Ecto neural progenitor cell (in vitro differentiated cells): ENCODE data around the gene BEGAIN.

ENCODE experiments used
- DNase-seq: peaks from one replicate; pipeline ENCODE4 v3.0.0-alpha.2; 2018; ENCODE audit warnings: low spot score

Gene BEGAIN

GRCh38 chr14:100536721-100537445, 50.3 kb downstream of the BEGAIN start:
- DNase-seq, result peak; percentile 37

DNA sequence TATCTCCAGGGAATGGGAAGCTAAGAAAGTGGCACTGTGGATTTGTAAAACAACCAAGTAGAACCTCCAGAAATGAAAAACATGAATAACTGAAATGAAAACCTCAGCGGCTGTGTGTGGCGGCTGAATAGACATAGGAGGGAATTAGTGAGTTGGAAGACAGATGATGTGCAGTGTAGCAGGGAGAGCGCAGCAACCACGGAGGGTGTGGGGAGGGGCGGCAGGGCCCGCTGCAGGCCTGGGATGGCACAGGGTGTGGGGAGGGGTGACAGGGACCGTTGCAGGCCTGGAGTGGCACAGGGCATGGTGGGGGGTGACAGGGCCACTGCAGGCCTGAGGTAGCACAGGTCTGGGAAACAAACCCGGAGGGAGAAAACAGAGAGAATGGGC, 51.1 kb downstream of the BEGAIN start:
- no peak for DNase-seq

DNA sequence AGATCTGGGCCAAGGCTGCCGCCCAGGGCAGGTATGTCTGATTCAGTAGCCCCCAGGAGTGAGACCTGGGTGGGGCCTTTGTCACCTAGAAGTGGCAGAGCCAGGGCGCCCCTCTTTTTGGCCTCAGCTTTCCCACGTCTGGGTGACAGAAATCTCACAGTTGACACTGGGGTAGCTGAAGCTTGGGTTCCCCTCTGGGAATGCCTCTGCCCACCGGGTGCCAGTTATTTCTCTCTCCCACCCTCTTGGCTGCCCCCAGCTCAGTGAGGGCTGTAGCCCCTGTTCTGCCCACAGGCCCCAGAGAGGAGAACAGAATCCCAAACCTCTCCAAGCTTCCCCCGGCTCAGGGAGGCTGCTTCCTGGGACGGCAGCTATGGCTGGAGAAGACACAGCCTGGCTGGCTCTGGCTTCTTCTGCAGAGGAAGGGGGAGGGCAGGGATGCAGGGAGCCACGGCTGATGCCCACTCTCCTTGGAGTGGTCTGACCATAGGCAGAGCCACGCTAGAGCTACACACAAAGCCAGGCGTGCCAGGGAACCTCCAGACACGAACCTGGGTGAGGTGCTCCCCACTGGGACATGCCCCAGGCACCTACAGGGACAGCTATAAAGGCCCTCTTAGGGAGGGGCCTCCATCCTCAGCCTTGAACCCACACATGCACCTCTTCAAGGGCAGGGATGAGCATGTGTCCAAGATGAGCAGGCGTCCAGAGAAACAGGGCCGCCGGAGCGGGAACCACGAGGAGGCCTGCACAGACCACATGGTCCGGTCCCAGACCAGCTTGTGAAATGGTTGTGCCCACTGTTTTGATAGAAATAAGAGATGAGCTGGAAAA, 51.7 kb downstream of the BEGAIN start:
- DNase-seq, result peak; percentile 41

GRCh38 chr14:100534528-100535286, 52.5 kb downstream of the BEGAIN start:
- peak; percentile 48 for DNase-seq

- DNase-seq, result peak; percentile 49
Observed at GRCh38 chr14:100533656-100534485, 53.3 kb downstream of the BEGAIN start.

DNA sequence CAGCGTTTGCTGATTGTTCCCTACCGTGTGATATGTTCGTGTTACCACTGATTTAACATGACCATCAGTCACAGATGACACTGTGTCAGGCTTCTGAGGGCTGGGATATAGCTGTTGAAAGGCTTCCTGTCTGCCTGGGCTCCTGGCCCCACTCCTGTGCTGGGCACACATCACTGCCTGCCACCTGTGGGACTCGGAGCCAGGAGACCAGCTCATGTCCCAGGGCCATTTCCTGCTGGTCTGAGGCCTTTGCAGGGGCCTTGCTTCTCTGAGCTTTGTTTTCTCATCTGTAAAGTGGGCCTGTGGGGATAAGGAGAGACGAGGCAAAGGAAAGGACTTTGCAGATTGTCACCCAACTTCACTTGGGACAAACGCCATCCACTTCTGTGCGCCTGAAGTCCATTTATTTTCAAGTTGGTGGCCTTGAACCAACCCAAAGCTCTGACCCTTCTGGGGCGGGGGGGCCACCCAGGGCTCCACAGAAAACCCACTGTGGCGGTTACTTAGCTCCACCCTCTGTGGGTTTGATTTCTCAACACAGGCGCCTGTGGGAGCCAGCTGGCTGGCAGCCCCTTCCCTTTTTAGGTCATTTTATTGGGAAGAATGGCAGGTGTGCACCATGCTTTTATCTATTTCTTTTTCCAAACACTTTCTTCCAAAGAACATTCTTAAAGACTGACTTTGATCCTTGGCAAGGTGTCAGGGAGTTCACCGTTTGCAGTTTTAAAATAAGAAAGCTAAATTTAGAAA, 54.1 kb downstream of the BEGAIN start:
- no peak for DNase-seq

DNA sequence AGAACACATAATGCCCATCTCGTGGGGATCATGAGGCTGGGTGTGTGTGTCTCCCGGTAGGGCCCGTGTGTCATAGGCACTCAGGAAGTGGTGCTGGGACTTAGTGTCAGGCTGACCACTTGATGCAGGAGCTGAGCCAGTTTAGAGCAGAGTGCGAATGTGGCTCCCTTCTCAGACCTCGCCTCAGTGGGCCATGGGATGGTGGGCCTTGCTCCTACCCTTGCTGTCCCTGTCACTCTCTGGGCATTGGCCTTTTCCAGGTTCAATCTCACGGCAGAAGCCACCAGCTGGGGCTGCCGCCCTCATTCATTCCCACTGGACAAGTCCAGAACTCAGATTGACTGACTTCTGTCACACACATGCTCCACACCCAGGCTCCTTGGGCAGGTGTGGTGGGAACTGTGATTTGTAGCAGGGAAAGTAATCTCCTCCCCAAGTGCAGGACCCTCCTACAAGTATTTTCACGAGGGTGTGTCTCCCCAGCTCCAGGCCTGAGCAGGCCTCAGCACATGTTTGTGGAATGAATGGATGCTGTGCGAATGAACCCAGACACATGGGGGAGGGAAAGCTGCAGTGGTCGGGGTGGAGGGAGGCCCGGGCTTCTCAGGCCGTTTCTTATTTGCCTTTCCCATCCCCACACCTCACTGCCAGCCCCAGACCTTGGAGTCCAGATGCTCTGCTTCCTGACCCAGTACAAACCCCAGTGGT, 54.9 kb downstream of the BEGAIN start:
- peak; percentile 36 for DNase-seq

GRCh38 chr14:100531152-100532121, 55.8 kb downstream of the BEGAIN start:
- peak; percentile 39 for DNase-seq

DNA sequence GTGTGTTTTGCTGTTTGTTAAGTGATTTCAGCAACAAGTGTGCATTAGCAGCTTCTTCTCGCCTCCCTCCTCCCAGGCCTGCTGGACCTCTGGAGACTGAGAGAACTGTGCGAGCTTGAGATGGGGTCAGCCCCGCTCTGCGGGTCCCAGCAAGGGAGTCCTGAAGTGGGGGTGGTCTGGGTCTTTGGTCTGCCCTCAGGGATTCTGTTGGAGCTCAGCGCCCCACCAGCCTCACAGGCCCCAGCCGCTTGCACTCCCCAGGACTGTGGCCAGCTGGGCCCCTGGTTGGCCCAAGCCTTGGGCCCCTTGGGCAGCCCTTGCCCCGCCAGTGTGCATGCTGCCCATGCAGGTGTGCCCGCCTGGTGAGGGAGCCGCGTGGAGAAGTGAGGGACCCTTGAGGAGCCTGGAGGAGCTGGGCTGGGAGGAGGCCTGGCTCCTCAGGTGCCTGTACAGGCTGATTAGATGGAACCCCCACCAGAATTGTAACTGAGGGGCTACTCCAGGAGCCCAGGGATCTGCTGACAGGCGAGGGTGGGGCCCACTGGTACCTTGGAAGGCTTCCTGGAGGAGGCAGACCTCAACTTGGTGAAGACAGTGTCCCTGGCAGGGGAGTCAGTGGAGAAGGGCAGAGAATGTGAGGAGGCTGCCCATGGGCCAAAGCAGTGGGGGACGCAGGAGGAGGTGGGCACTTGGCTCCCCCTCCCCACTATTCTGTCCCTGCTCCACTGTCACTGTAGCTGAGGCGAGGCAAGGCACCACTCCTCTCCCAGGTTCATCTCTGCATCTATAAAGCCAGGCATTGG, 56.7 kb downstream of the BEGAIN start:
- DNase-seq, result peak; percentile 28

DNA sequence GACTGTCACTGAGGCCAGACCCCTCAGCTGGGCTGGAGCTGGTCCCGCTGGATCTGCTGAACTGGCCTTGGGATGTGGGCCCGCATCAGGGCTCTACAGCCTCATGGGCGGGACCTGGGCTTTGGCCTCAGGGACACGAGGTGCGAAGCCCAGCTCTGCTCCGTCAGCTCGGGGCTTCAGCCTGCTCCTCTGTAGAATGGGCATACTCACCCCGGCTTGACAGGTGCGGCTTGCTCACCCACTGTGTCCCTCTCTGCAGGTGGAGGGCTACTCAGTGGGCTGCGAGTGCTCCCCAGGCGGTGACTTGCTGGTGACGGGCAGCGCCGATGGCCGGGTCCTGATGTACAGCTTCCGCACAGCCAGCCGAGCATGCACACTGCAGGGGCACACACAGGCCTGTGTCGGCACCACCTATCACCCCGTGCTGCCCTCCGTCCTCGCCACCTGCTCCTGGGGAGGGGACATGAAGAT, 57.6 kb downstream of the BEGAIN start:
- peak; percentile 42 for DNase-seq

- DNase-seq, result peak; percentile 41
Observed at GRCh38 chr14:100528962-100529560, 58.2 kb downstream of the BEGAIN start.

- DNase-seq, result peak; percentile 48
Observed at GRCh38 chr14:100526632-100527031, 60.6 kb downstream of the BEGAIN start.

DNA sequence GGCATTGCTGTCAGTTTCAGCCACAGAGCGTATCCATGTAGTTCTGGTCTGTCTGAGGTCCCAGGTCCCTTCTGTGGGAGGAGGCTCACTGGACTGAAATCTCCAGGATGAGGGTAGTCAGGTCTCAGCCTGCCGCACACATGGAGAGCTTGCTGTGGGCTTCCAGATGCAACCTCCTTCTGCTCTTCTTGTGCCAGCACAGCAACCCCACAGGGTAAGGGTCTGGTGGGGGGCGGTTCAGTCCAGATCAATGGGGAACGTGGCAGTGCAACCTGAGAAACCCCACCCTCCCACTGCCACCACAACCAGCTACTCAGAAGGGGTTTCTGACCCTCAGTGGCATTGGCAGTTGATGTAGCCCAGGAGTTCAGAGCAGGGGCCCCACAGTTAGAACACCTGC, 61.2 kb downstream of the BEGAIN start:
- no peak for DNase-seq

GRCh38 chr14:100525615-100526014, 61.6 kb downstream of the BEGAIN start:
- peak; percentile 36 for DNase-seq

GRCh38 chr14:100524933-100525243, 62.3 kb downstream of the BEGAIN start:
- peak; percentile 68 for DNase-seq

DNA sequence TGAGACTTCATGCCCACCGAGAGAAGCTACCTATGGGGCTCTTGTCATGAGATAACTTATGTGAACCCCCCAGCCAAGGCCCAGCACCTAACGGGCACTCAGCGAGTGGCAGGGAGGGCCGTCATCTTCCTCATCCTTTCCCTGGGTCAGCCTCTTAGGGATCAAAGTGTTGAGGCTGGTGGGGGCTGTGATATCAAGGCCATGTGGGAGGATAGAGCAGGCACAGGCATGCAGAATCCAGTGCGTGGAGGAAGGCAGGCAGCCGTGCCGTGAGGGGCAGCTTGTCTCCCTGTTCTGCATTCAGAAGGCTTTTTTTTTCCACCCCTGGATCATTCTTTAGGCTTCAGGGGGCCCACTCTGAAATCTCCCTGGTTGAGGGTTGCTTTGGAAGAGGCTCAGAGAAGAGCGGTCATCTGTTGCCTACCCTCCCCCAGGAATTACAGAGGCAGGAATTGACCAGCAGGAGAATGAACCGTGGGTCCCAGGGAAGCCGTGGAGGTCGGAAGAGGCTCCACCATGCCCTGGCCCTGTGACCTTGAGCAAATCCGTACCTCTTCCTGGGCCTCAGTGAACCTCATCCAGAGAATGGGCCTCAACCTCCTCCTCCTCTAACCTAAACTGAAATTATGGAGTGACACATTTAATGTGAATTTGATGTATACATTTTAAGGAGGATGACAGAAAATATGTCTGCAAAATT, 62.8 kb downstream of the BEGAIN start:
- DNase-seq, result peak; percentile 32

DNA sequence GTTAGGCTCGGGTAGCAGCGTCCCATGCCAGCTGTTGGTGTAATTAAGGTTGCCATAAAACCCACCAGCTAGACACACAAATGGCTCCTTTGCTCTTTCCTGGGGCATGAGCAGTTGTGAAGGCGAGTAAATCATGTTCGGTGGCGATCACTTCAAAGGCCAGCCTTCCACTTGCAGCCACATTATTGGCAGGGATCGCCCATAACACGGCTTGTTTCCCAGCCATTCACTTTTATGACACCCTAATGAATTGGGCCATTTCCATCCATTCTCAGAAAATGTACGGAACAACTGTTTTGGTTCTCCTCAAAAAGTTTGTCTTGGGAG, 63.4 kb downstream of the BEGAIN start:
- no peak for DNase-seq
